Calu3 (cell line): ENCODE measurements around the gene ARHGAP45. TPM values are rescaled to one million over a fixed set of nuclear protein-coding genes. Genes with fewer than 3 reads are reported as not detected.
A peak's percentile ranks its signal among the peaks of the same experiment; 100 is the strongest.

Experiments used
- BruUV-seq: library from RNA; stranded (reverse); fragments of 400-500 nt; replicated peaks from 2 replicates; lab custom pipeline; 2021; lab: Mats Ljungman, UMichigan
- CTCF ChIA-PET: fragments of 300-600 bp; sonication (Branson Sonifier 250); formaldehyde crosslinking; loops from one replicate; lab custom pipeline; 2022; ENCODE audit warnings: antibody characterized with exemption; lab: Charles Lee
- DNase-seq: peaks from one replicate; pipeline ENCODE4 v3.0.0; 2022
- H3K27ac Mint-ChIP-seq: one replicate; pipeline ENCODE4 v1.8.0; 2022; ENCODE audit warnings: mixed read lengths; ENCODE audit not compliant: unreplicated experiment
- H3K27me3 Mint-ChIP-seq: one replicate; pipeline ENCODE4 v1.8.0; 2022; ENCODE audit warnings: mixed read lengths; ENCODE audit not compliant: unreplicated experiment
- H3K36me3 Mint-ChIP-seq: one replicate; pipeline ENCODE4 v1.8.0; 2022; ENCODE audit warnings: mild to moderate bottlenecking, moderate library complexity, mixed read lengths; ENCODE audit not compliant: insufficient read depth, unreplicated experiment
- H3K4me1 Mint-ChIP-seq: one replicate; pipeline ENCODE4 v1.8.0; 2022; ENCODE audit warnings: mild to moderate bottlenecking, low read depth, mixed read lengths; ENCODE audit not compliant: unreplicated experiment
- H3K4me3 Mint-ChIP-seq: one replicate; pipeline ENCODE4 v1.8.0; 2022; ENCODE audit warnings: mild to moderate bottlenecking, low read depth, moderate library complexity, mixed read lengths; ENCODE audit not compliant: unreplicated experiment
- H3K9me3 Mint-ChIP-seq: one replicate; pipeline ENCODE4 v1.8.0; 2022; ENCODE audit warnings: low read depth, mixed read lengths; ENCODE audit not compliant: unreplicated experiment
- CTCF ChIP-seq: fragments of 200-600 bp; IDR thresholded peaks from one replicate; pipeline ENCODE4 v1.8.0; 2022; ENCODE audit warnings: antibody characterized with exemption; ENCODE audit not compliant: unreplicated experiment
- intact Hi-C: fragments of 100-400 bp; cut with micrococcal nuclease; formaldehyde crosslinking; loops from one replicate; pipeline ENCODE4 v1.10.0; 2022; ENCODE audit not compliant: unreplicated experiment
- total RNA-seq: library from RNA; stranded (reverse); gene quantifications from 2 replicates; pipeline ENCODE4 v1.2.3, GENCODE V29; 2022

The ARHGAP45 gene
- total RNA-seq, 1 experiment from 2014 or later = 10.4 TPM

DNA sequence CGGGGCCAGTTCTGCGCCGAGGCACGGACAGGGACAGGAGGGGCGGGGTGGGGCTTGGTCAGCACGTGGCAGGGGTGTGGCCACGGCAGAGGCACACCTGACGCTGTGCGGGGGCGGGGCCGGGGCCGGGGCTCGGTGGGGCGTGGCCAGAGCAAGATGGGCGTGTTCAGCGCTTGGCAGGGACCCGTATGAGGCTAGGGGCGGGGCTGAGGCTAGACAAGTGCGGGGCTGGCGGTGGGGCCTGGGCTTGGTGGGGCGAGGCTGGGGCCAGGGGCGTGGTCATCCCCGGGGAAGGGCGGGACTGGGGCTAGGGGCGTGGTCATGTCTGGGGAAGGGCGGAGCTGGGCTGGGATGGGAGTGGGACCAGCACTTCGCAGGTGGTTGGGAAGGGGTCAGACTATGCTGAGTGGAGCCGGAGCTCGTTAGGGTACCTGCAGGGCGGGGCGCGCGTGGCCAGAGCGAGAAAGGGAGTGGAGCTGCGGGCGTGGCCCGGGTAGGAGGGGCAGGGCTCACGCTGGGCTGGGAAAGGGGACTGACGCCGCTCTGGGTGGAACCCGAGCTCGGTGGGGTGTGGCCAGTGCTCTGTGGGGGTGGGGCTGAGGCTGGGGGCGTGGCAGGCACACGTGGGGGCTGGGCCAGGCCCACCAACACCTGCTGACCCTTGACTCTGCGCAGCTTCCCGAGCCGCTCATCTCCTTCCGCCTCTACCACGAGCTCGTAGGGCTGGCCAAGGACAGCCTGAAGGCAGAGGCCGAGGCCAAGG is 15.4 kb downstream of the ARHGAP45 start:
- H3K36me3 Mint-ChIP-seq = peaks cover 23% of the 10 kb centered on the region
- CTCF ChIA-PET = no interaction called here
- intact Hi-C loops = no loop called here
- no peaks in the 10 kb centered on the region for H3K9me3 Mint-ChIP-seq
- no peak for TF ChIP-seq CTCF
- H3K27ac Mint-ChIP-seq = no peak overlapping the region
- no TSS peak for BruUV-seq
- no peaks in the 10 kb centered on the region for H3K27me3 Mint-ChIP-seq
- no peaks in the 10 kb centered on the region for H3K4me1 Mint-ChIP-seq
- DNase-seq = no peak
- no peak overlapping the region for H3K4me3 Mint-ChIP-seq

DNA sequence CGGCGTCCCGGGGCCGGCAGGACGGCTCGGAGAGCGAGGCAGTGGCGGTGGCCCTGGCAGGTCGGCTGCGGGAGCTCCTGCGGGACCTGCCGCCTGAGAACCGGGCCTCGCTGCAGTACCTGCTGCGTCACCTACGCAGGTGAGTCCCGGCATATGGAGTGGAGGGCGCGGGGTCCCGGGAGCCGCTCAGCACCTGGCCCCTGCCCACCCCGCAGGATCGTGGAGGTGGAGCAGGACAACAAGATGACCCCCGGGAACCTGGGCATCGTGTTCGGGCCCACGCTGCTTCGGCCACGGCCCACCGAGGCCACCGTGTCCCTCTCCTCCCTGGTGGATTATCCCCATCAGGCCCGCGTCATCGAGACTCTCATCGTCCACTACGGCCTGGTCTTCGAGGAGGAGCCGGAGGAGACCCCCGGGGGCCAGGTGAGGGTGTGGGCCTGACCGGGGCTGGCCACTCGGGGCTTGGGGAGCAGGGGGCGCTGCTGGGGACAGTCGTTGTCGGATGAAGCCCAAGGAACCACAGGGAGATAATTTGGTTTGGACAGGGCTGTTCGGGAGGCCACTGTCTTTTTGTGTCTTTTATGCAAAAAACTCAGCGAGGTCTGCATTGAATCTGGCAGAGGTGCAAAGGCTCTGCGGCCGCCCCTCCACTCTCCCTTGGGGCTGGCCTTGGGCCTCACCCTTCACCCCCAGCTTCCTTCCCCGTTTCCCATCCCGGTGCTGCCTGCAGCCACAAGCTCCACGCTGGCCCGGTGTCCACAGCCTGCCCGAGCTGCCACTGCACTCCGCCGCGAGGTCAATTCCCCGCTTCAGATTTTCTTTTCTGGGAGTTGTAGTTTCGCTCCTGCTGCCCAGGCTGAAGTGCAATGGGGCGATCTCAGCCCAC is 16.2 kb downstream of the ARHGAP45 start:
- BruUV-seq = no TSS peak
- Mint-ChIP-seq H3K27ac (no peak overlapping the region), H3K4me1 (no peaks in the 10 kb centered on the region), H3K27me3 (no peaks in the 10 kb centered on the region), H3K9me3 (no peaks in the 10 kb centered on the region), H3K36me3 (peaks cover 28% of the 10 kb centered on the region), H3K4me3 (no peak overlapping the region)
- no peak for DNase-seq
- intact Hi-C loops = no loop called here
- CTCF ChIA-PET = no interaction called here
- TF ChIP-seq CTCF = no peak

- Mint-ChIP-seq H3K9me3 (no peaks in the 10 kb centered on the region), H3K27ac (no peak overlapping the region), H3K36me3 (peaks cover 39% of the 10 kb centered on the region), H3K27me3 (no peaks in the 10 kb centered on the region), H3K4me1 (no peaks in the 10 kb centered on the region), H3K4me3 (no peak overlapping the region)
- no peak for TF ChIP-seq CTCF
- CTCF ChIA-PET = no interaction called here
- intact Hi-C loops = no loop called here
- DNase-seq = no peak
- BruUV-seq = no TSS peak
Observed at GRCh38 chr19:1084024-1084868, 17.3 kb downstream of the ARHGAP45 start.

- no peak for TF ChIP-seq CTCF
- Mint-ChIP-seq H3K9me3 (no peaks in the 10 kb centered on the region), H3K4me3 (no peak overlapping the region), H3K27ac (peak overlapping the region; percentile 3), H3K27me3 (no peaks in the 10 kb centered on the region), H3K4me1 (no peaks in the 10 kb centered on the region), H3K36me3 (peaks cover 44% of the 10 kb centered on the region)
- CTCF ChIA-PET = no interaction called here
- intact Hi-C loops = no loop called here
- no peak for DNase-seq
- no TSS peak for BruUV-seq
Observed at GRCh38 chr19:1085053-1085658, 18.2 kb downstream of the ARHGAP45 start.
